ENCODE results near the gene PLS3. TPM values are rescaled to one million over a fixed set of nuclear protein-coding genes. Genes with fewer than 3 reads are reported as not detected.

PLS3 gene
- total RNA-seq, 1 donor from 2014 or later: 286 TPM

DNA sequence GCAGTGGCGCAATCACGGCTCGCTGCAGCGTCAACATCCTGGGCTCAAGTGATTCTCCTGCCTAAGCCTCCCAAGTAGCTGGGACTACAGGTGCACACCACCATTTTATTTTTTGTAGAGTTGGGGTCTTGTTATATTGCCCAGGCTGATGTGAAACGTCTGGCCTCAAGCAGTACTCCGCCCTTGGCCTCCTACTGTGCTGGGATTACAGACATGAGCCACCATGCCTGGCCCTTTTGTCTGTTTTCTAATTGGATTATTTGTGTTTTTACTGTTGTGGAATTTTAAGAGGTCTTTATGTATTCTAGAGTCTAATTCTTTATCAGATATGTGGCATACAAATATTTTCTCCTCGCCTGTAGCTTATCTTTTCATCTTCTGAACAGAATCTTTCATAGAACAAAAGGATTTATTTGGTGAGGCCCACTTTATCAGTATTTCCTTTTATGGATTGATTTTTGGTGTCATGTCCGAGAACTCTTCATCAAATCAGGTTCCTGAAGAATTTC, 18.9 kb downstream of the PLS3 start:
- TF ChIP-seq, protein P1, sequence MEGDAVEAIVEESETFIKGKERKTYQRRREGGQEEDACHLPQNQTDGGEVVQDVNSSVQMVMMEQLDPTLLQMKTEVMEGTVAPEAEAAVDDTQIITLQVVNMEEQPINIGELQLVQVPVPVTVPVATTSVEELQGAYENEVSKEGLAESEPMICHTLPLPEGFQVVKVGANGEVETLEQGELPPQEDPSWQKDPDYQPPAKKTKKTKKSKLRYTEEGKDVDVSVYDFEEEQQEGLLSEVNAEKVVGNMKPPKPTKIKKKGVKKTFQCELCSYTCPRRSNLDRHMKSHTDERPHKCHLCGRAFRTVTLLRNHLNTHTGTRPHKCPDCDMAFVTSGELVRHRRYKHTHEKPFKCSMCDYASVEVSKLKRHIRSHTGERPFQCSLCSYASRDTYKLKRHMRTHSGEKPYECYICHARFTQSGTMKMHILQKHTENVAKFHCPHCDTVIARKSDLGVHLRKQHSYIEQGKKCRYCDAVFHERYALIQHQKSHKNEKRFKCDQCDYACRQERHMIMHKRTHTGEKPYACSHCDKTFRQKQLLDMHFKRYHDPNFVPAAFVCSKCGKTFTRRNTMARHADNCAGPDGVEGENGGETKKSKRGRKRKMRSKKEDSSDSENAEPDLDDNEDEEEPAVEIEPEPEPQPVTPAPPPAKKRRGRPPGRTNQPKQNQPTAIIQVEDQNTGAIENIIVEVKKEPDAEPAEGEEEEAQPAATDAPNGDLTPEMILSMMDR (conservative IDR thresholded peaks at IDR 0.05): no peak
- Mint-ChIP-seq H3K27me3 (ENCODE audit: low read depth) (no peaks in the 10 kb centered on the region), H3K9me3 (no peaks in the 10 kb centered on the region), H3K36me3 (ENCODE audit: low read depth) (peaks cover 23% of the 10 kb centered on the region), H3K4me1 (peaks cover 39% of the 10 kb centered on the region), H3K4me3 (no peak overlapping the region), H3K27ac (ENCODE audit: unreplicated experiment) (no peak overlapping the region)
- DNase-seq (ENCODE audit: low read depth, low spot score): no peak

DNA sequence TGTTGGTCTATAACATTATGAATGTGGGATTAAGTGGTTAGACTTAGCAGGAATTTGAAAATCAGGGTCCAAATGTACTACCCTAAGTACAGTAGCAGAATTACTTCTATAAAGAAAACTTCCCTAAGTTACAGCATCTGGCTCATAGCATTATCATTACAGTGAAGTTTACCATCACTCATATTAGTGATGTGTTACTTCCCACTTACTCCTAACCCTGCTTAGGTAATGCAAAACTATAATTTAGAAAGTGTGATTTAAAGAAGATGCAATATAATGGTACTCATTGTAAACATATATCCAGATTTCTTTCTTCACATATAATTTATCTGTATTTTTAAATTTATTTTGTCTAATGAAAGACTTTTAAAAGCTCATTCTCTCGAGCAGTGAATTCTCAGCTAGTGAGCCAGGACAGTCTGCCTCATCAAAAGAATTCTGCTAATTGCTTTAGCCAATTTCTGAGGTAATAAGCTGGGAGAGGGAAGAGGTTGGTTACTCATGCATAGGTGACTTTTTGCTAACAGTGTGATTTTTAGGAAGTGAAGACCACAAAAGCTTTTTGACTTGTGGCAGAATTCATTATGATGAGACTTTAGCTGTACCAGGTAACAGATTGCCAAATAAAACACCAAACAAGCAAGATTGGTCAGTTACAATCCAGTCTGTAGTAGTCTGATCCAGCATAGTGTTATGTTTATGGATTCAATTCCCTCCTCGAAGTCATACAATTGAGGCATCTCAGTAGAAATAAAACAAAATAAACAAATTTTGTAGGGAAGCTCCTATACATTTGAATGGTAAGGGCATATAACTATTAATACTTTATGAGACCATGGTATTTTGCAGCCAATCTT, 21.0 kb downstream of the PLS3 start:
- H3K36me3 Mint-ChIP-seq (ENCODE audit: low read depth): peaks cover 17% of the 10 kb centered on the region
- no peaks in the 10 kb centered on the region for H3K9me3 Mint-ChIP-seq
- H3K4me3 Mint-ChIP-seq: no peak overlapping the region
- H3K27me3 Mint-ChIP-seq (ENCODE audit: low read depth): no peaks in the 10 kb centered on the region
- DNase-seq (ENCODE audit: low read depth, low spot score): no peak
- H3K4me1 Mint-ChIP-seq: peaks cover 43% of the 10 kb centered on the region
- TF ChIP-seq, protein P1 (conservative IDR thresholded peaks at IDR 0.05): no peak
- no peak overlapping the region for H3K27ac Mint-ChIP-seq (ENCODE audit: unreplicated experiment)

DNA sequence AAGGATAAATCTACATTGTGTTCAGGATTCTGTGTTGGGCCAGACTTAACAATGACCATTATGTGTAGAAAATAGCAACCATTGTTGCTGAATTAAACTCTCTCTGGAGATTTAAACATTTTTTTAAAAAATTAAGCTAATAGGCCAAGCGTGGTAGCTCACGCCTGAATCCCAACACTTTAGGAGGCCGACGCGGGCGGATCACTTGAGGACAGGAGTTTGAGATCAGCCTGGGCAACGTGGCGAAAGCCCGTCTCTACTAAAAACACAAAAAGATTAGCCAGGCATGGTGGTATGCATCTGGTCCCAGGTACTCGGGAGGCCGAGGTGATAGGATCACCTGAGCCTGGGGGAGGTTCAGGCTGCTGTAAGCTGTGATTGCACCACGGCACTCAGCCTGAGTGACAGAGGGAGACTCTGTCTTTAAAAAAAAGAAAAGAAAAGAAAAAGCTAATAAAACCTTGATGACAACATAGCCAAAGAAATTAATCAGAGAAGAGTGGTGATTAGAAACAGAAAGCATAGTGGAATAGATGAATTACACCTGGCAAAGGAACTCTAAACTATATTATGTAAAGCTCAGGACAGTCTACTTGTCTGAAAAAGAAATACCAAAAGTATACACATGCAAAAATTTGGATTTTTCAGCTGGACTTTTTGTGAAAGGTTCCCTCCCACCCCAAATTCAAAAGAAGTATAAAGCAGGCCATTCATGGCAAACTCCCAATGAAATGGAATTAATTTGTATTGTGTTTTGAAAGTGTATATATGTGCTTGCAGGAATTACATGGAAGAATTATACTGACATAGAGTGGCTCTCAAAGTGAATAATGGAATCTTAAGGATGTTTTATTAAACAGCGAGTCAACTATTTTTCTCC, 21.9 kb downstream of the PLS3 start:
- TF ChIP-seq, protein P1 (conservative IDR thresholded peaks at IDR 0.05): no peak

DNA sequence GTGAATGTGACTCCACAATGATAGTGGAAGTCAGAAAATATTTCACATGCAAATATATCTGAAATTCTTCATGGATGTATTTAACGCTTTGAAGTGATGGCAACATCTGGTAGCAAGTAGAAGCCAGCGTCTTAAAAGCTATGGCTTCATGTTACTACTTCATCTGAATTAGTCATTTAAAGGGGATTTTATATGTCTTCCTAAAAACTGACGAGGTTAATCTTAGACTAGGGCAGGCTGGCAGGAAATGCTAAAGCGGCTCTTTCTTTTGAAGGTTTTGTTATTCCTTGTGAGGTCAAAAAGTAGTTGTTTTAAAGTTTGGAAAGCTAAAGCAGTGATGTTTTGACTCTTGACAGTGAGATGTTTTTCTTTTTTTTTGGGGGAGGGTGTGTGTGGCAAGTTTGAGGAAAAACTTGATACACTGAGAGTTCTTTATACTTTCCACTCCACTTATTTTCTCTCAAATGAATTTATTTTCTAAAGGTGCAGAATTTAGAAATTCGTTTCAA, 22.6 kb downstream of the PLS3 start:
- Mint-ChIP-seq H3K9me3 (no peaks in the 10 kb centered on the region), H3K4me3 (peak overlapping the region; percentile 16), H3K27me3 (ENCODE audit: low read depth) (no peaks in the 10 kb centered on the region), H3K36me3 (ENCODE audit: low read depth) (peaks cover 7% of the 10 kb centered on the region), H3K27ac (ENCODE audit: unreplicated experiment) (peak overlapping the region; percentile 91), H3K4me1 (peaks cover 43% of the 10 kb centered on the region)
- TF ChIP-seq, protein P1 (conservative IDR thresholded peaks at IDR 0.05): no peak
- no peak for DNase-seq (ENCODE audit: low read depth, low spot score)

More for the DNA sequence above, 21.9 kb downstream of the PLS3 start:
- H3K9me3 Mint-ChIP-seq: no peaks in the 10 kb centered on the region
- peaks cover 11% of the 10 kb centered on the region for H3K36me3 Mint-ChIP-seq (ENCODE audit: low read depth)
- H3K4me3 Mint-ChIP-seq: peak overlapping the region; percentile 16
- DNase-seq (ENCODE audit: low read depth, low spot score): no peak
- H3K27ac Mint-ChIP-seq (ENCODE audit: unreplicated experiment): no peak overlapping the region
- no peaks in the 10 kb centered on the region for H3K27me3 Mint-ChIP-seq (ENCODE audit: low read depth)
- peaks cover 43% of the 10 kb centered on the region for H3K4me1 Mint-ChIP-seq

DNA sequence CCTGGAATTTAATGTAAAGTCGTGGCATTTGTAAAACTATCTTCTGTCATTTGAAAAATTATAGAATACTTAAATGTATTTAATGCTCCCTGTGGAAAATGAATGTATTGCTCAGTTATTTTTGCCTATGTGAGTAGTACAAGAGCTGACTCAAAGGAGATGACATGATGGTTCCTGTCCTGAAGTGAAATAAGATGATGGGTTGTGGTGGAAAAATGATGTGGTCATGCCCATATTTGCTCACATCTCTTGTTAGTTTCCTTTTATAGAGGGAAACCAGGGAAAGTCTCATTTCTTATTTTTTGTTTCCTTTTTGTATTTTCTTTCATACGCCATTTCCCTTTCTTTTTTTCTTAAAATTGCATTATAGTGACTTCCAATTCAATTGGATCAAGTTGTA, 23.7 kb downstream of the PLS3 start:
- H3K9me3 Mint-ChIP-seq: no peaks in the 10 kb centered on the region
- TF ChIP-seq, protein P1 (conservative IDR thresholded peaks at IDR 0.05): no peak
- H3K4me3 Mint-ChIP-seq: no peak overlapping the region
- DNase-seq (ENCODE audit: low read depth, low spot score): no peak
- H3K36me3 Mint-ChIP-seq (ENCODE audit: low read depth): peaks cover 3% of the 10 kb centered on the region
- H3K27ac Mint-ChIP-seq (ENCODE audit: unreplicated experiment): no peak overlapping the region
- no peaks in the 10 kb centered on the region for H3K27me3 Mint-ChIP-seq (ENCODE audit: low read depth)
- peaks cover 48% of the 10 kb centered on the region for H3K4me1 Mint-ChIP-seq

Data from neural crest cell (in vitro differentiated cells).